ENCODE data around the gene CXCL17.

- no peak for TF ChIP-seq CTCF (IDR thresholded peaks at IDR 0.05)
- TF ChIP-seq EZH2 (IDR thresholded peaks at IDR 0.05; ENCODE audit: borderline replicate concordance, insufficient read depth, low read depth, low read length, poor library complexity, severe bottlenecking) = no peak
Observed at GRCh38 chr19:42477117-42477516, 34.4 kb upstream of the CXCL17 start.
